ENCODE data around the gene TNFSF10.
"Not testable (repeated sequence)": the region's sequence is repeated elsewhere in the genome, so short reads cannot be mapped to it uniquely, and the experiment has no call there.

The TNFSF10 gene

GRCh38 chr3:172530566-172530965 lies 7.3 kb upstream of the TNFSF10 start:
- DNase-seq (ENCODE audit: low read depth, low spot score) = no peak
- H3K27me3 ChIP-seq (ENCODE audit: control insufficient read depth, insufficient read depth, low read length) = no peaks in the 10 kb centered on the region
- no peaks in the 10 kb centered on the region for H3K36me3 ChIP-seq (ENCODE audit: control insufficient read depth, insufficient read depth, low read length)
- H3K27ac ChIP-seq (ENCODE audit: low read length) = no peak overlapping the region
- no peak overlapping the region for H3K4me3 ChIP-seq (ENCODE audit: low read length)
- H3K9me3 ChIP-seq (ENCODE audit: control insufficient read depth, insufficient read depth, low read length) = no peaks in the 10 kb centered on the region
- WGBS (ENCODE audit: insufficient coverage, insufficient read length) = no CpG with 5 or more reads among the region's 2 CpGs
- no peaks in the 10 kb centered on the region for H3K4me1 ChIP-seq (ENCODE audit: control insufficient read depth, insufficient read depth, low read length)

- no peaks in the 10 kb centered on the region for H3K36me3 ChIP-seq (ENCODE audit: control insufficient read depth, insufficient read depth, low read length)
- H3K4me3 ChIP-seq (ENCODE audit: low read length) = no peak overlapping the region
- H3K27ac ChIP-seq (ENCODE audit: low read length) = no peak overlapping the region
- no peaks in the 10 kb centered on the region for H3K27me3 ChIP-seq (ENCODE audit: control insufficient read depth, insufficient read depth, low read length)
- H3K4me1 ChIP-seq (ENCODE audit: control insufficient read depth, insufficient read depth, low read length) = no peaks in the 10 kb centered on the region
- no peaks in the 10 kb centered on the region for H3K9me3 ChIP-seq (ENCODE audit: control insufficient read depth, insufficient read depth, low read length)
- no peak for DNase-seq (ENCODE audit: low read depth, low spot score)
- no CpG with 5 or more reads among the region's 2 CpGs for WGBS (ENCODE audit: insufficient coverage, insufficient read length)
Measured at GRCh38 chr3:172530101-172530561, 6.9 kb upstream of the TNFSF10 start.

- Histone ChIP-seq H3K4me3 (ENCODE audit: low read length) (no peak overlapping the region), H3K9me3 (ENCODE audit: control insufficient read depth, insufficient read depth, low read length) (no peaks in the 10 kb centered on the region), H3K27me3 (ENCODE audit: control insufficient read depth, insufficient read depth, low read length) (no peaks in the 10 kb centered on the region), H3K27ac (ENCODE audit: low read length) (no peak overlapping the region), H3K36me3 (ENCODE audit: control insufficient read depth, insufficient read depth, low read length) (no peaks in the 10 kb centered on the region), H3K4me1 (ENCODE audit: control insufficient read depth, insufficient read depth, low read length) (no peaks in the 10 kb centered on the region)
- no peak for DNase-seq (ENCODE audit: low read depth, low spot score)
- WGBS (ENCODE audit: insufficient coverage, insufficient read length) = no CpG with 5 or more reads among the region's 3 CpGs
Measured at GRCh38 chr3:172528677-172529076, 5.4 kb upstream of the TNFSF10 start.

GRCh38 chr3:172527306-172527705 lies 4.1 kb upstream of the TNFSF10 start:
- DNase-seq (ENCODE audit: low read depth, low spot score) = no peak
- WGBS (ENCODE audit: insufficient coverage, insufficient read length) = no CpG with 5 or more reads among the region's 2 CpGs
- no peaks in the 10 kb centered on the region for H3K36me3 ChIP-seq (ENCODE audit: control insufficient read depth, insufficient read depth, low read length)
- no peaks in the 10 kb centered on the region for H3K4me1 ChIP-seq (ENCODE audit: control insufficient read depth, insufficient read depth, low read length)
- no peaks in the 10 kb centered on the region for H3K27me3 ChIP-seq (ENCODE audit: control insufficient read depth, insufficient read depth, low read length)
- no peaks in the 10 kb centered on the region for H3K9me3 ChIP-seq (ENCODE audit: control insufficient read depth, insufficient read depth, low read length)
- H3K27ac ChIP-seq (ENCODE audit: low read length) = no peak overlapping the region
- H3K4me3 ChIP-seq (ENCODE audit: low read length) = no peak overlapping the region

GRCh38 chr3:172525116-172525613 lies 1.9 kb upstream of the TNFSF10 start:
- no peak overlapping the region for H3K4me3 ChIP-seq (ENCODE audit: low read length)
- H3K9me3 ChIP-seq (ENCODE audit: control insufficient read depth, insufficient read depth, low read length) = no peaks in the 10 kb centered on the region
- no peaks in the 10 kb centered on the region for H3K4me1 ChIP-seq (ENCODE audit: control insufficient read depth, insufficient read depth, low read length)
- WGBS (ENCODE audit: insufficient coverage, insufficient read length) = no CpG with 5 or more reads among the region's 18 CpGs
- no peak for DNase-seq (ENCODE audit: low read depth, low spot score)
- no peak overlapping the region for H3K27ac ChIP-seq (ENCODE audit: low read length)
- H3K36me3 ChIP-seq (ENCODE audit: control insufficient read depth, insufficient read depth, low read length) = no peaks in the 10 kb centered on the region
- no peaks in the 10 kb centered on the region for H3K27me3 ChIP-seq (ENCODE audit: control insufficient read depth, insufficient read depth, low read length)

GRCh38 chr3:172524611-172525010 lies 1.4 kb upstream of the TNFSF10 start:
- no peaks in the 10 kb centered on the region for H3K4me1 ChIP-seq (ENCODE audit: control insufficient read depth, insufficient read depth, low read length)

GRCh38 chr3:172521837-172522726 lies 1.1 kb downstream of the TNFSF10 start:
- DNase-seq (ENCODE audit: low read depth, low spot score); H3K4me1 ChIP-seq (ENCODE audit: control insufficient read depth, insufficient read depth, low read length); H3K4me3 ChIP-seq (ENCODE audit: low read length); H3K27me3 ChIP-seq (ENCODE audit: control insufficient read depth, insufficient read depth, low read length); H3K36me3 ChIP-seq (ENCODE audit: control insufficient read depth, insufficient read depth, low read length); H3K27ac ChIP-seq (ENCODE audit: low read length); H3K9me3 ChIP-seq (ENCODE audit: control insufficient read depth, insufficient read depth, low read length): not testable (repeated sequence)
- WGBS (ENCODE audit: insufficient coverage, insufficient read length) = no CpG with 5 or more reads among the region's 6 CpGs

More at GRCh38 chr3:172524611-172525010, 1.4 kb upstream of the TNFSF10 start:
- Histone ChIP-seq H3K9me3 (ENCODE audit: control insufficient read depth, insufficient read depth, low read length) (no peaks in the 10 kb centered on the region), H3K27ac (ENCODE audit: low read length) (no peak overlapping the region), H3K36me3 (ENCODE audit: control insufficient read depth, insufficient read depth, low read length) (no peaks in the 10 kb centered on the region), H3K27me3 (ENCODE audit: control insufficient read depth, insufficient read depth, low read length) (no peaks in the 10 kb centered on the region), H3K4me3 (ENCODE audit: low read length) (no peak overlapping the region)
- no CpG with 5 or more reads among the region's 3 CpGs for WGBS (ENCODE audit: insufficient coverage, insufficient read length)
- no peak for DNase-seq (ENCODE audit: low read depth, low spot score)

GRCh38 chr3:172520301-172520831 lies 2.9 kb downstream of the TNFSF10 start:
- H3K36me3 ChIP-seq (ENCODE audit: control insufficient read depth, insufficient read depth, low read length) = no peaks in the 10 kb centered on the region
- no CpG with 5 or more reads among the region's 4 CpGs for WGBS (ENCODE audit: insufficient coverage, insufficient read length)

GRCh38 chr3:172519740-172520139 lies 3.5 kb downstream of the TNFSF10 start:
- no CpG with 5 or more reads among the region's 5 CpGs for WGBS (ENCODE audit: insufficient coverage, insufficient read length)
- no peak for DNase-seq (ENCODE audit: low read depth, low spot score)
- H3K27me3 ChIP-seq (ENCODE audit: control insufficient read depth, insufficient read depth, low read length) = no peaks in the 10 kb centered on the region
- no peaks in the 10 kb centered on the region for H3K4me1 ChIP-seq (ENCODE audit: control insufficient read depth, insufficient read depth, low read length)
- no peak overlapping the region for H3K4me3 ChIP-seq (ENCODE audit: low read length)
- H3K9me3 ChIP-seq (ENCODE audit: control insufficient read depth, insufficient read depth, low read length) = no peaks in the 10 kb centered on the region
- no peak overlapping the region for H3K27ac ChIP-seq (ENCODE audit: low read length)
- H3K36me3 ChIP-seq (ENCODE audit: control insufficient read depth, insufficient read depth, low read length) = no peaks in the 10 kb centered on the region

More at GRCh38 chr3:172520301-172520831, 2.9 kb downstream of the TNFSF10 start:
- Histone ChIP-seq H3K4me1 (ENCODE audit: control insufficient read depth, insufficient read depth, low read length) (no peaks in the 10 kb centered on the region), H3K27ac (ENCODE audit: low read length) (no peak overlapping the region), H3K27me3 (ENCODE audit: control insufficient read depth, insufficient read depth, low read length) (no peaks in the 10 kb centered on the region), H3K4me3 (ENCODE audit: low read length) (no peak overlapping the region), H3K9me3 (ENCODE audit: control insufficient read depth, insufficient read depth, low read length) (no peaks in the 10 kb centered on the region)
- DNase-seq (ENCODE audit: low read depth, low spot score) = no peak

GRCh38 chr3:172518929-172519640 lies 4.1 kb downstream of the TNFSF10 start:
- no peaks in the 10 kb centered on the region for H3K27me3 ChIP-seq (ENCODE audit: control insufficient read depth, insufficient read depth, low read length)
- H3K27ac ChIP-seq (ENCODE audit: low read length) = no peak overlapping the region
- no peaks in the 10 kb centered on the region for H3K9me3 ChIP-seq (ENCODE audit: control insufficient read depth, insufficient read depth, low read length)
- no peaks in the 10 kb centered on the region for H3K4me1 ChIP-seq (ENCODE audit: control insufficient read depth, insufficient read depth, low read length)
- H3K4me3 ChIP-seq (ENCODE audit: low read length) = no peak overlapping the region
- WGBS (ENCODE audit: insufficient coverage, insufficient read length) = no CpG with 5 or more reads among the region's 2 CpGs
- no peak for DNase-seq (ENCODE audit: low read depth, low spot score)
- no peaks in the 10 kb centered on the region for H3K36me3 ChIP-seq (ENCODE audit: control insufficient read depth, insufficient read depth, low read length)
